ENCODE data around the gene SLC1A3. TPM values are rescaled to one million over a fixed set of nuclear protein-coding genes. Genes with fewer than 3 reads are reported as not detected.
A peak's percentile ranks its signal among the peaks of the same experiment; 100 is the strongest.

Gene SLC1A3
- total RNA-seq, 1 donor from 2014 or later = 1.3 TPM

GRCh38 chr5:36660397-36661049, 54.1 kb downstream of the SLC1A3 start:
- TF ChIP-seq CTCF (conservative IDR thresholded peaks at IDR 0.05; ENCODE audit: low read depth, low read length) = no peak
- H3K4me3 ChIP-seq (ENCODE audit: low read depth, low read length) = no peak overlapping the region
- DNase-seq (ENCODE audit: low read depth) = no peak

- no peak overlapping the region for H3K4me3 ChIP-seq (ENCODE audit: low read depth, low read length)
- no peak for TF ChIP-seq CTCF (conservative IDR thresholded peaks at IDR 0.05; ENCODE audit: low read depth, low read length)
- no peak for DNase-seq (ENCODE audit: low read depth)
These were observed 55.2 kb downstream of the SLC1A3 start for GRCh38 chr5:36661456-36662220.

- H3K4me3 ChIP-seq (ENCODE audit: low read depth, low read length) = no peak overlapping the region
- no peak for TF ChIP-seq CTCF (conservative IDR thresholded peaks at IDR 0.05; ENCODE audit: low read depth, low read length)
- no peak for DNase-seq (ENCODE audit: low read depth)
These were observed 56.0 kb downstream of the SLC1A3 start for GRCh38 chr5:36662291-36662851.

GRCh38 chr5:36664766-36665165, 58.4 kb downstream of the SLC1A3 start:
- DNase-seq (ENCODE audit: low read depth) = peak; percentile 7
- H3K4me3 ChIP-seq (ENCODE audit: low read depth, low read length) = no peak overlapping the region
- no peak for TF ChIP-seq CTCF (conservative IDR thresholded peaks at IDR 0.05; ENCODE audit: low read depth, low read length)

GRCh38 chr5:36665628-36666027, 59.2 kb downstream of the SLC1A3 start:
- no peak for DNase-seq (ENCODE audit: low read depth)
- TF ChIP-seq CTCF (conservative IDR thresholded peaks at IDR 0.05; ENCODE audit: low read depth, low read length) = no peak
- H3K4me3 ChIP-seq (ENCODE audit: low read depth, low read length) = no peak overlapping the region

- no peak for TF ChIP-seq CTCF (conservative IDR thresholded peaks at IDR 0.05; ENCODE audit: low read depth, low read length)
These were observed 59.9 kb downstream of the SLC1A3 start for GRCh38 chr5:36666274-36666673.

More at GRCh38 chr5:36666274-36666673, 59.9 kb downstream of the SLC1A3 start:
- H3K4me3 ChIP-seq (ENCODE audit: low read depth, low read length) = no peak overlapping the region
- DNase-seq (ENCODE audit: low read depth) = no peak
